Breast epithelium (tissue), 3 donors: Measurements from ENCODE around the gene PLXNA3.

Experiments
- CTCF ChIP-seq, 3 donors: fragments of 450-650 bp; IDR thresholded peaks; one replicate each; pipeline ENCODE4 v1.5.1; 2016 to 2017; ENCODE audit warnings: antibody characterized with exemption in 3 of 3, mild to moderate bottlenecking in 3 of 3, moderate library complexity in 3 of 3
- POLR2AphosphoS5 ChIP-seq, 3 donors: sonication (generic); formaldehyde crosslinking; IDR thresholded peaks; one replicate each; pipeline ENCODE4 v1.6.1; 2017; ENCODE audit warnings: antibody characterized with exemption in 3 of 3

DNA sequence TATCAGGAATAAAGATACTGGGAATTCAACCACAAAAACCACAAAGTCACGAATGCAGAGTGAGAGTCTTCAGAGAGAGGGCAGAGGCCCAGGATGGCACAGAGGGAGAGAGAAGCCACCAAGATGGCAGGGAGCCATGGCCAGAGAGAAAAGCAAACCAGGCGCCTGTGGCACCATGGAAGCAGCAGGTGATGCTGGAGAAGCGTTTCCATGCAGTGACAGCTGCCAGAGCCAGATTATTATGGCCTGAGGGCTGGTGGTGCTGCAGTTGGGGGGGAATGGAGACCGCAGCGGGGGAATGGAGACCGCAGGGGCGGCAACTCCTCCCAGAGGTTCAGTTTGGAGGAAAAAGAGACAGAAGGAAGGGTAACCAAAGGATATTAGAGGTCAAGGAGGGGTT lies 40.9 kb upstream of the PLXNA3 start:
- TF ChIP-seq CTCF (IDR thresholded peaks at IDR 0.05) (no peak), POLR2AphosphoS5 (IDR thresholded peaks at IDR 0.05) (no peak)
